GM12874 (cell line): ENCODE data around the gene GPR32.

Experiments
- CTCF ChIP-seq: IDR thresholded peaks from 2 replicates; pipeline ENCODE4 v1.5.1; 2011; ENCODE audit warnings: low read depth, mild to moderate bottlenecking, control low read depth, low read length, moderate library complexity; ENCODE audit not compliant: insufficient read depth

The GPR32 gene

GRCh38 chr19:50817941-50818858, 47.9 kb downstream of the GPR32 start:
- TF ChIP-seq CTCF = no peak

GRCh38 chr19:50818859-50819472, 48.7 kb downstream of the GPR32 start:
- no peak for TF ChIP-seq CTCF

- no peak for TF ChIP-seq CTCF
Observed at GRCh38 chr19:50819636-50820035, 49.4 kb downstream of the GPR32 start.

GRCh38 chr19:50820086-50820485, 49.8 kb downstream of the GPR32 start:
- TF ChIP-seq CTCF = no peak

- no peak for TF ChIP-seq CTCF
Observed at GRCh38 chr19:50820549-50821247, 50.4 kb downstream of the GPR32 start.

- no peak for TF ChIP-seq CTCF
Observed at GRCh38 chr19:50821248-50821612, 51.0 kb downstream of the GPR32 start.
